GM21447 (cell line): ENCODE results near the gene RNASEH2B.

Experiments used
- ATAC-seq: cut with Tn5 transposase; IDR thresholded peaks from one replicate; pipeline ENCODE4 v1.9.1; 2021; ENCODE audit not compliant: unreplicated experiment

The RNASEH2B gene

DNA sequence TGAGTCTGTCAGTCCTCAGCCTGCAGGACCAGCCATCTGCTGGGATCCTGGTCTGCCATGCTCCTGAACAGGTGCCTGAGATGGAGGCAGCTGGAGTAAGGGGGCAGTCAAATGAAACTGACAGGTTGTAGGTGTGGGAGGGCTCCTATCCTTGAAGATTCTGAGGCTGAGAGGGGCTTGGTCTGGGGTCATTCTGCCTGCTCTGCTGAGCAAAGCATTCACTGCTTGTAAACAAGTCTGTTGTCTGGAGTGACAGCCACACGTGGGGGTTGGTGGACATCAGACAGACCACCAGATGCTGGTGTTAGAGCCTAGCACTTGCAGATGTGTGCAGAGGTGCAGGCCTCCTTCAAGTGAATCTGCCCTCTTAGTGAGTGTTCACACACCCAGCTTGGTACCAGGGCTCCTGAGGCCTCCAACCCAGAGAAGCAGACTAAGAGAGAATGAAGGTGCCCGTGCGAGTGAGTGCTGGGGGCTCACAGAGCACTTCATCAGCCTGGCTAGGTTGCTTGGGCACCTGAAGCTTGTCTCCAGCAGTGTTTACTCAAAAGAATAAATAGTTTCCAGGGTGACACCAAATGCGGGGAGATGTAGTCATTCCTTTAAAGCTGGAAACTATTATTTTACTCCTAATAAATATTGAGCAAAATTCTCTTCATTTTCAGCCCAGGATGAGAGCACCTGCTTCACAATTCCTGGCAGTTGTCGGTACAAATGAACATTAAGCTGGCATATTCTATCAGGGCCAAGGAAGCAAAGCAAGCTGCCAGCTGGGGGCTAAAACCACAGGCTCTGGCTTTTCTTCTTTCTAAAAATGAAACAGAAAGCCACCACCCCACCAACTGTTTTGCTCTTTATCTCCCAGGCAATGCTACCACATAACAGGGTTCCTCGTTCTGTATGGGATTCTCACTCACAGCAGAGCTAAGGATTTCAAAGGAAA is 82.3 kb downstream of the RNASEH2B start:
- ATAC-seq: peak; percentile 92

DNA sequence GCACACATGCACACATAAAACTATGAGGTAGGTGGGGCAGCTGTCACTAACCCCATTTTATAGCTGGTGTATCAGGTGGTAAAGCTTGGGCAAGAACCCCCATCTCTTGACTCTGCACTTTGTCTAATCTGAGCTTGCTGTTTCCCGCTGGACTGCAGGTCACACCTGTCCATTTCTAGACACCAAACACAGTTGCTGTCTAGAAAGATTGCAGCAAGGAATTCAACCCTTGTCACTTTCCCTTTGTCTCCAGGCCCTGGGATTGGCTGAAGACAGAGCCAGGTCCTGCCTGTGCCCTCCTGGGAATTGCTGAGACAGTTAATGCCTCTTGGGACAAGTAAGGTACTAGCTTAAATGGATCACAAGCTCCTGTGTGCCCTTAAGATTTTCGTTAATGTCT is 83.8 kb downstream of the RNASEH2B start:
- no peak for ATAC-seq

DNA sequence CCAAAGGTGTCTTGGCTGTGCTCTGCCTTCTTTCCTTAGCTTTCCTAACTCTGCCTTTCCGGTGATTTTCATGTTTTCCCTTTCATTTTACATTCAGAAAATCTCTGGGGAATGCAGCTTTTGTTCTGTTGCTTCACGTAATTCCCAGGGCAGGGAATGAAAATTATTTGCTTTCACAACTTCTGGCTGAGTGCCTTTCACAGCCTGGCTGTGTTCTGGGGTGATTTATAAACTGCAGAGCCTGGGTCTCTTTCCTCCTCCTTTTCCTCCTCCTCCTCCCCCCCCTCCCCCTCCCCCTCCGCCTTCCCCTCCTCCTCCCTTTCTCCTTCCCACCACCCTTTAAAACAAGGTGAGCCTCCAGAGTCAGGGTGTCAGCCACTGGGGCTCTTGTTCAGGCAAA is 84.3 kb downstream of the RNASEH2B start:
- ATAC-seq: no peak

DNA sequence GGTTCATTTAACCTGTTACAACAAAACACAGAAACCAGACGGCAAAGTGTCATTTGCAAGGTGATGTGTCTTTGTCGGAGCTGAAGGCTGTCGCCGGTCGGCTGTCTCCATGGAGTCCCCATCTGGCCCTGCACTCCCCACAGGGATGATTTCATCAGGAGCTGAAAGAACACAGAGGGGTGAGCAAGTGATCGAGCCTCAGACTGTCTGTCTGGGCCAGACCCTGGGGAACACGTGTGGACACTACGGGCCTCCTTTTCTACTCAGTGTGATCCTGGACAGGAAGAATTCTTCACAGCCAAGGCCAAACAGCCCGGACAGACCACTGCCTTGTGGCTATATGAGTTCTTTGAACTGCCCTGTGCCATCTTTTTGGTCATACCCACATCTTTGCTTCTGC is 85.1 kb downstream of the RNASEH2B start:
- no peak for ATAC-seq

DNA sequence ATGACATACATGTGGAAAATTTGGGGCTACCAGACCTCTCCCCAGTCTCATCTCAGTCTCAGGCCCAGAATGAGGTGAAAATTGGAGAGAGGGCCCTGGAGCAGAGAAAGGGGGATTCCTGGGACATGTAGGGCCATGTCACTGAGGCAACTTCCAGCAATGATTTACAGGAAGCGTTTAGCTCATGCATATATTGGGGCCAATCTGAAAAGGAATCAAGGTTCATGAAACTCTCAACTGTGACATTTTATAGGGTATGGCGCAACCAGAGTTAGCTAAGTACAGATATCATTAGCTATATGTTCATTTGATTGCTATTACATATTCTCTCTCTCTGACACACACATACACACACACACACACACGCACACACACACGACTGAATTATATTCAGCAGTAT is 86.3 kb downstream of the RNASEH2B start:
- ATAC-seq: no peak

DNA sequence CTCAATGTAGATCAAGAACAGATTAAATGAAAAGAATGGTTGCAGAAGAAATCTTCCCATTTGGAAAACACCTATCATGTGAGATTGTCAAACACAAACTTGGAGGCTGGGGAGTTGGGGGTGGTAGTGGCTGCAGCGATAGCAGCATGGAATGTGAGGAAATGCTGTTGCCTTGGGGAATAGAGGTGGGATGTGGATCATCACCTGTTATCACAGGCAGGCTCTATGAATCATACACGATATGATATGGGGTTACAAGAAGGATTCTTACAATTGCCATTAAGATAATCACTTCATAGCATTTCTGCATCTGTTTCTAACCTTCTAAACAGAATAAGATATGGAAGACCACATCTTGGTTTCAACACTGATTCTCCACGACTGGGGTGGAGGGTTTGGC is 88.7 kb downstream of the RNASEH2B start:
- no peak for ATAC-seq

DNA sequence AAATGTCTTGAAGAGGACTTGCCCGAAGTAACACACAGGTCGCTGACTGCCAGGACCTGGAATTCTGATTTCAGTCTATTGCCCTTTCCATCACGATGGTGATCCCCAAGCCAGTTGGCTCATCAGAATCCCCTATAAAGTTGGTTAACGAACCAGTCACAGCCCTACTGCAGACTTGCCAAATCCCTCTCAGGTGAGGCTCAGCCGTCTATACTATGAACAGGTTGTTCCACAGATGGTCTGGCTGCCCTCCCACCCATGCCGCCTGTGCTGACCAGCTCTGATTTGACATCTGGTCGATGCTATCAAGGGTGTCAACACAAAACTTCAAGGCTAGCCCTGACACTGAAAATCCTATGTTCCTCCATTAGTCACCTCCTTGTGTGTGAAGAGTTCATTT is 90.0 kb downstream of the RNASEH2B start:
- no peak for ATAC-seq

DNA sequence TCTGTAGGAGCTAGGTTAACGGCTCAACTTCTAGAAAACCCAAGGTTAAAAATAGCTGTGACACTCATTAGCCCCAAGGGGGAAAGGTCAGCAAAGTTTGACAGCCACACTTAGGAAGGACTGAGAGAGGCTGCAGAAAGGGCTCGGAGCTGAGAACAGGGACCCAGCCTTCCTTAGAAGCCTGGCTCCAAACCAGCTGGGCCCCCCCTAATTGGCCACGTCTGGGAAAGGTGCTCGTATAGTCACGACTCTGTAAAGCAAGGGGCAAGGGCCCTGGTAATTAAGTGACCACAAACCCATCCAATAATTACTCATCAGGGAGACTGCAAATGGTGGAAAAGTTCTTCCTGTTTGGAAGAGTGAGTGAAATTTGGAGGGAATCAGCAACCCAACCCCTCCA is 90.5 kb downstream of the RNASEH2B start:
- no peak for ATAC-seq

DNA sequence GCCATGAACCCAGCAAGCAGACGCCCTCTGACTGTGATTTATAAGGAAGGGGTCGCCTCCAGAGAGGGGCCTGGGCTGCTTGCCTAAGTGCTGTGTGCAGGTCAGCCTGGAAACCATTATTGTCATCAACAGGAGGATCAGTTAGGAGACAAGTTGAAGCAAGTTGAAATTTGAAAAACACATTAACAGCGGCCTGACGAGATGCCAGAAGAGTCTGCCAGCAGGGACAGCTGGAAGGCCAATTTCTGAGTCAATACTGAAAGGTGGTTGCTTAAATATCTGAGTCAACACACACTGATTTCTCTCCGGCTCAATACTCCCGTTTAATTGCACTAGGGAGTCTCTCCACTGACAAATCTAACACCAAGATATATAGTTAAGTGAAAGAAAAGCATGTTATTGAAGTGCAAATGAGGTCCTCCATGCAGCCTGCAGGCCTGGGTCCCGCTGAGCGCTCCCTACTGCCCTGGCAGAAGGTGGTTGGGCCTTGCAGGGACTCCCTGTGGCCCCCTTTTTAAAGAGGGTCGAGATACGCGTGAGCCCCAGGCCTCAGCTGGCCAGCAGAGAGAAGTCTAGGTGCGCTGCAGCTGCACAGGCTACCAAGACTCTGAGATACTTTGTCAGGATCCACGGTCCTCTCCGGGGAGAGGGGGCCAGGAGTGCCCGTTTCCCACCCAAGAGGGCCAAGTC is 91.1 kb downstream of the RNASEH2B start:
- no peak for ATAC-seq

DNA sequence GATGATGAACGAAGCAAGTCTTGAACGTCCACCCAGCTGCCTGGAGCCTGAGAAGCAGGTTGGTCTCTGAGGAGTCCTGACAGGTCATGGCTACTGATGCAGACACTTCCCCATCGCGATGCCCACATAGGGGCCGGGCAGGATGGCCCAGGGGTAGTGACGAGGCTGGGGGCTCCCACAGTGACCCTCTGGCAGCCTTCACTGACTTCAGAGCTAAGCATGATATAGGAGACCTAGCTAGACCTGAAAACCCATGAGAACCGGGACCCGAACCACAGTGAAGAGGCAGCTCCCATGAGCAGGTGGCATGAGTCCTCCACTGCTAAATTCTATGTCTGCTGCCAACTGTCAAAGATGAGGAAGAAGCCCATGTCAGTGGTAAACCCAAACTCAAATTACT is 91.7 kb downstream of the RNASEH2B start:
- ATAC-seq: no peak

DNA sequence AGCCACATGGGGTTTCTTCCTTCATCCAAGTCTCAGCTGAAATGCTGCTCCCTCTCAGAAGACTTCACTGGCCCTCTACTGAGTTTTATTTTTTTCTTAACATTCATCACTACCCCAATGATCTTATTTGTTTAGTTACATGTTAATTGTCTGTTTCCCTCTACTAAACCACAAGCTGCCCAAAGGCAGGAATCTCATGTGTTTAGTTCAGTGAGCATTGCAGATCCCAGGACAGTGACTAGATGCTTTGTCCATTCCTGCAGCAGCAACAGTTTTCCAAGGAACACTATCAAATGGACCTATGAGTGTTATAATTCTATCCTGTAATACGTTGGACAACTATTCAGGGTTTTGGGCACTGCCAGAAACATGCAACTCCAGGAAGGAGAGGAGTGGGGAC is 93.1 kb downstream of the RNASEH2B start:
- no peak for ATAC-seq

DNA sequence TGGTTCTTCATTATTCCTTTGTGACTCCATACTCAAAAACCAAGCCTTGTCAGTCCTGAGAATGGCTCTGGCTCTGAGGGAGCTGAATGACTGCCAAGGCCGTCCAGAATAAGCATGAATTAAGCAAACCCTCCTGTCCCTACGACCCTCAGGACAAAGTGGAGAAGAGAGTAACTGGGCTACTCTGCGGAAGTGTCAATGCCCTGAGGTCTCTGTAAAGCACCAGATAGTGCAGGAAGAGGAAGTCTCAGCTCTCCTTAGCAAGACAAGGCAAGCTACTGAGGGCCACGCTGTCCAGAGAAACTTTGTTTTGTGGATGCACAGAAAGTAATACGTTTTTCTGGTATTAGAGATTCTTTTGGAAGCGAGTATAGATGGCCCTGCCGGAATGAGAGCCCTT is 94.1 kb downstream of the RNASEH2B start:
- no peak for ATAC-seq

DNA sequence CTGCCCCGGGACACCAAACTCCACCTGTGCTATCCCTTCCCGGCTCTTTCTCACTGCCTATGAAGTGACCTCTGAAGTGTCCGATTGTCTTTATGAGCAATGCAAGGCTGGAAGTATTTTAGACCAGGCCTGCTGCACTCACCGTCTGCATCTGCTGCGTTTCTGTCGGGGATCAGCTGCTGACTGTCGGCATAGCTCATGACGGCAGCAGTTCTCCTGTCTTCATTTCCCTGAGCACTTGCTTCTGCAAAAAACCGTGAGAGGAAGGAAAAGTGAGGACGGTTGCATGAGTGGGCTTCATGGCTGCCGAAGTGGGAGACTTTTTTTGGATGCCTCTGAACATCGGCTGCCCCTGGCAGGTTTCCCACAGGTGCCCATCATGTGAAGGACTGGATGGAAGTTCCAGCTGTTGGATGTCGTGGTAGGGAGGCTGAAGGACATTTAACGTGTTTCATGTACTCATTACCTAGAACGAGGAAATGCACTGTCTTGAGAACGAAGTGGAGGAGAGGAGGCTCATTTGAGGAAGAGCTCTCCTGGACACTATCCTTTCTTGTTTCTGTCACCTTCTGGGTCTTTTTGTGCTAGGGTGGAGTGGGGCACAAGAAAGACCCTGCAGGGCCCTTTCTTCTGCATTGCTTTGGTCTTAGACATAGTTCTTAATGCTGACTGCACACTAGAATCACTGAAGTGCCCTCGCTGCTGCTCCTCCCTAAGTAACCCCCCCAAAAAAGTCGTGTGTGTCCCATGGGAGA is 94.7 kb downstream of the RNASEH2B start:
- no peak for ATAC-seq

DNA sequence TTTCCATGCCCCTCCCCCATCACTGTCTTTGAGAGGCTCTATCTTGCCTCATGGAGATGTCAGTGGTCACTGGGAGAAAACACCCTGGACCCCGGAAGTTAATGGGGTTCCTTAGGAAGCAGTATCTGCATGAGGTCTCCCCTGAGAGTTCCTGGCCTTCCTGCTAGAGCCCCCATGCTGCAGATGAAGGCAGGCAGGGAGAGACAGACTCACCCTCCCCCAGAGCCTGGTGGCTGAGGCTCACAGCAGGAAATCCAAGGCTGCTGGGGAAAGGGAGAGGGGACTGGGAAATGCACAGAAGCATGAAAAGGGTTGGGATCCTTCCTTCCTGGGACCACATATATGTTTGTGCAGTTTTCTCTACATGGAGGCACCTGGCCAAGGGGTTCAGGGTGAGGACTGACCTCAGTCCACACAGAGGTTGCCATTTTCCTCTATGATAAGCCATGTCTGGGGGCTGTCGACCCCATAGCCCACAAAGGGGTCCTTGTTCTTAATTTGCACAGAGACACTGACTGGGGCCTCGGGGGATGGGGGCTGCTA is 95.4 kb downstream of the RNASEH2B start:
- ATAC-seq: no peak

DNA sequence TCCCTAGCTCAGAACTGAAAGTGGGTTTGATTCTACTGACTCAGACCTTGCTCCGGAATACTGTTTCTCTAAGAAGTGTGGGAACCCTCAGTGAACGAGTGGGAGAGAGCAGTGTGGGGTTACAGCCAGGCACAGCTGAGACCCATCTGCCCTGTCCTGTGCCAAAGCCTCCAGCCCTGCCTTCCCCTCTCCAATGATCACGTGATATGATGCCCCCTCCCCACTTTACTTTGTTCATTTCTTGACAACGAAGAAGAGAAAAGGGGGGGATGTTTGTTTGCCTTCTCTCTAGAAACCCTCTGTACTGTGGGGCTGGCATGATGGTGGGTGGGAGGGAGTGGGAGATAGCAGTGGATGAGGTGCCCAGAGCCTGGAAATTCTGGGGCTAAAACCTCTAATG is 96.0 kb downstream of the RNASEH2B start:
- no peak for ATAC-seq
